ENCODE measurements around the gene CAMKMT.
"Not testable (repeated sequence)": the region's sequence is repeated elsewhere in the genome, so short reads cannot be mapped to it uniquely, and the experiment has no call there.

Gene CAMKMT

GRCh38 chr2:44496130-44496529 lies 134.4 kb downstream of the CAMKMT start:
- Histone ChIP-seq H3K4me3 (ENCODE audit: insufficient read depth, low read length, poor library complexity, severe bottlenecking) (no peak overlapping the region), H3K36me3 (ENCODE audit: low read length) (no peaks in the 10 kb centered on the region), H3K79me2 (ENCODE audit: insufficient read depth, low read length) (no peaks in the 10 kb centered on the region), H3F3A (ENCODE audit: insufficient read depth) (no peaks in the 10 kb centered on the region), H2AFZ (ENCODE audit: low read depth, low read length, severe bottlenecking) (no peak overlapping the region), H3K27ac (ENCODE audit: low read depth, low read length) (no peak overlapping the region), H3K9me2 (replicated peaks; ENCODE audit: insufficient read depth, low read length) (no peaks in the 10 kb centered on the region), H3K4me2 (ENCODE audit: low read depth, low read length, poor library complexity, severe bottlenecking) (no peak overlapping the region), H3K27me3 (ENCODE audit: low read length) (no peaks in the 10 kb centered on the region), H4K20me1 (ENCODE audit: low read depth, low read length) (no peaks in the 10 kb centered on the region), H3K9ac (ENCODE audit: low read length) (no peak overlapping the region), H3K9me3 (ENCODE audit: insufficient read depth, low read length) (no peaks in the 10 kb centered on the region)
- TF ChIP-seq CTCF (IDR thresholded peaks at IDR 0.05; ENCODE audit: insufficient read depth, low read length, poor library complexity, severe bottlenecking) (no peak), EZH2phosphoT487 (conservative IDR thresholded peaks at IDR 0.05; ENCODE audit: low read length) (no peak)

GRCh38 chr2:44498551-44498950 lies 136.8 kb downstream of the CAMKMT start:
- Histone ChIP-seq H3K9ac (ENCODE audit: low read length) (no peak overlapping the region), H3K36me3 (ENCODE audit: low read length) (no peaks in the 10 kb centered on the region), H3K9me2 (replicated peaks; ENCODE audit: insufficient read depth, low read length) (no peaks in the 10 kb centered on the region), H3K27ac (ENCODE audit: low read depth, low read length) (no peak overlapping the region), H3K4me2 (ENCODE audit: low read depth, low read length, poor library complexity, severe bottlenecking) (no peak overlapping the region), H4K20me1 (ENCODE audit: low read depth, low read length) (no peaks in the 10 kb centered on the region), H3K4me3 (ENCODE audit: insufficient read depth, low read length, poor library complexity, severe bottlenecking) (no peak overlapping the region), H3K79me2 (ENCODE audit: insufficient read depth, low read length) (no peaks in the 10 kb centered on the region), H2AFZ (ENCODE audit: low read depth, low read length, severe bottlenecking) (no peak overlapping the region), H3K27me3 (ENCODE audit: low read length) (no peaks in the 10 kb centered on the region), H3K9me3 (ENCODE audit: insufficient read depth, low read length) (no peaks in the 10 kb centered on the region), H3F3A (ENCODE audit: insufficient read depth) (no peaks in the 10 kb centered on the region)
- TF ChIP-seq EZH2phosphoT487 (conservative IDR thresholded peaks at IDR 0.05; ENCODE audit: low read length): no peak
- TF ChIP-seq CTCF (IDR thresholded peaks at IDR 0.05; ENCODE audit: insufficient read depth, low read length, poor library complexity, severe bottlenecking): no peak

- H3K4me2 ChIP-seq (ENCODE audit: low read depth, low read length, poor library complexity, severe bottlenecking); H3K27ac ChIP-seq (ENCODE audit: low read depth, low read length); H4K20me1 ChIP-seq (ENCODE audit: low read depth, low read length); H3K79me2 ChIP-seq (ENCODE audit: insufficient read depth, low read length); H3K9ac ChIP-seq (ENCODE audit: low read length); H3K27me3 ChIP-seq (ENCODE audit: low read length); H2AFZ ChIP-seq (ENCODE audit: low read depth, low read length, severe bottlenecking); H3K4me3 ChIP-seq (ENCODE audit: insufficient read depth, low read length, poor library complexity, severe bottlenecking); H3F3A ChIP-seq (ENCODE audit: insufficient read depth); H3K36me3 ChIP-seq (ENCODE audit: low read length); H3K9me3 ChIP-seq (ENCODE audit: insufficient read depth, low read length); H3K9me2 ChIP-seq (replicated peaks; ENCODE audit: insufficient read depth, low read length): not testable (repeated sequence)
Observed at GRCh38 chr2:44505664-44506063, 143.9 kb downstream of the CAMKMT start.

GRCh38 chr2:44510246-44510645 lies 148.5 kb downstream of the CAMKMT start:
- no peaks in the 10 kb centered on the region for H3K9me2 ChIP-seq (replicated peaks; ENCODE audit: insufficient read depth, low read length)
- H3K27ac ChIP-seq (ENCODE audit: low read depth, low read length): no peak overlapping the region
- H3K27me3 ChIP-seq (ENCODE audit: low read length): no peaks in the 10 kb centered on the region
- H2AFZ ChIP-seq (ENCODE audit: low read depth, low read length, severe bottlenecking): no peak overlapping the region
- H3F3A ChIP-seq (ENCODE audit: insufficient read depth): no peaks in the 10 kb centered on the region
- H3K36me3 ChIP-seq (ENCODE audit: low read length): no peaks in the 10 kb centered on the region
- H3K4me2 ChIP-seq (ENCODE audit: low read depth, low read length, poor library complexity, severe bottlenecking): no peak overlapping the region
- no peaks in the 10 kb centered on the region for H3K9me3 ChIP-seq (ENCODE audit: insufficient read depth, low read length)
- H3K79me2 ChIP-seq (ENCODE audit: insufficient read depth, low read length): no peaks in the 10 kb centered on the region
- TF ChIP-seq CTCF (IDR thresholded peaks at IDR 0.05; ENCODE audit: insufficient read depth, low read length, poor library complexity, severe bottlenecking) (no peak), EZH2phosphoT487 (conservative IDR thresholded peaks at IDR 0.05; ENCODE audit: low read length) (no peak)
- H4K20me1 ChIP-seq (ENCODE audit: low read depth, low read length): no peaks in the 10 kb centered on the region
- no peak overlapping the region for H3K9ac ChIP-seq (ENCODE audit: low read length)
- H3K4me3 ChIP-seq (ENCODE audit: insufficient read depth, low read length, poor library complexity, severe bottlenecking): no peak overlapping the region
